ENCODE data around the gene SOAT2.
"Not testable (repeated sequence)": the region's sequence is repeated elsewhere in the genome, so short reads cannot be mapped to it uniquely, and the experiment has no call there.

The SOAT2 gene

DNA sequence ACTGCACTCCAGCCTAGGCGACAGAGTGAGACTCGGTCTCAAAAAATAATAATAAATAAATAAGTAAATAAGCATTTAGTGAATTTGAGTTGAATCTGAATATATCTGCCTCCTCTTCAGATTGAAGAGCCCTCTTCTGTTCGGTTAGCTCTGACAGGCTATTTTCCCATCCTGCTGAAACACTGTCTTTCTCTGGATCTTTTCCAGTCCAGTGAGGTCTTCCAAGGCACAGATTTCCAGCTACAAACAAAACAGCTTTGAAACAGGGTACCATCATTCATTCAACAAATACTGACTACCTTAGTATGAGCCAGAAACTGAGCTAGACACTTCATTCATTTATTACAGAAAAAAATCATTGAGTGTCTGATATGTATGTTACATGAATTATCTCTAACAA is 16.9 kb upstream of the SOAT2 start:
- DNase-seq (ENCODE audit: low read depth in 2 of 2) = no peak

DNA sequence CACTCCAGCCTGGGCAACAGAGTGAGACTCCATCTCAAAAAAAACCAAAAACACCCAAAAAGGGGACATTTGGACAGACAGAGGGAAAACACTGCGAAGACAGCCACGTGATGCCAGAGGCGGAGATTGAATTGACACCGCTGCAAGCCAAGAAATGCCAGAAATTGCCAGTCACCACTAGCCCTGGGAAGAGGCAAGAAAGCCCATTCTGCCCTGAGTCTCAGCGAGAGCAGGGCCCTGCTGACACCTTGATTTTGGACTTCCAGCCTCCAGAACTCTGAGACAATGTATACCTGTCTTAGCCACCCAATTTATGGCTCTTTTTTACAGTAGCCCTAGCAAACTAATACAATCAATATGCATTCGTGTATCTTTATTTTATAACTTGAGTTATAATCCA is 13.2 kb upstream of the SOAT2 start:
- DNase-seq (ENCODE audit: low read depth in 2 of 2) = no peak

DNA sequence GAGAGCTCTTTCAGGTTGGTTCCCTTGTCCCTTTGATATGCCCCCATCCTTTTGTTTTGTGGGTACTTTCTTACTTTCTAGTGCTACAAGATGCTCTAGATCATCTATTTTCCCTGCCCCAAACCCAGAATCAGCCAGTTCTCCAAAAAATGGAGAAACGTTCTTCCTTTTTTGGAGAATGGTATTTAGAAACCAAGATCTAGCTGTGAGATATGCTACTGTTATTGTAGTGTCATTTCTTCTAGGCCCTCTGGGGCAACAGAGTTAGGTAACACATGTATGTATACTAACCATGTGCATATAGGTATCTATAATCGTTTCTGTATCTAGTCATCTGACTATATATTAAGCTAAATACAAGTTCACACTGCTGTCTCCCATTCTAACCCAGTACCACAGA is 12.7 kb upstream of the SOAT2 start:
- no peak for DNase-seq (ENCODE audit: low read depth in 2 of 2)

DNA sequence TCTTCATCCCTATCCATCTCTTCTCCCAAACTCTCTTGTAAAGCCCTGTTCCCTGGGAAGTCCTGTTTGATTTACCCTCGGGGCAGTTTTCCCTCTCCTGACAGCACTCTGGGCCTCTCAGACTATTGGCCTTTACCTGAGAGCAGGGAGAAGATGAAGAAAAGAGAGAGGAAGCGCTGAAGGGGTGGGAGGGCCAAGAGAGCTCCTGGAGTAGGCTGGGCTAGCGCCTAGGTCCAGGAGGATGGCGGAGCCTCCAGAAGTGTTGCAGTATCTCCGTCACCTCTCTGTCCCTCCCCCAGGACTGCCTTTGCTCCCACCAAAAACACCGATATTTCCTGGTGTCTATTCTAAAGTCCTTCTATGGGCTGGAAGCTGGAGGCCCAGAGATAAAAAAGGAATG is 11.5 kb upstream of the SOAT2 start:
- no peak for DNase-seq (ENCODE audit: low read depth in 2 of 2)

DNA sequence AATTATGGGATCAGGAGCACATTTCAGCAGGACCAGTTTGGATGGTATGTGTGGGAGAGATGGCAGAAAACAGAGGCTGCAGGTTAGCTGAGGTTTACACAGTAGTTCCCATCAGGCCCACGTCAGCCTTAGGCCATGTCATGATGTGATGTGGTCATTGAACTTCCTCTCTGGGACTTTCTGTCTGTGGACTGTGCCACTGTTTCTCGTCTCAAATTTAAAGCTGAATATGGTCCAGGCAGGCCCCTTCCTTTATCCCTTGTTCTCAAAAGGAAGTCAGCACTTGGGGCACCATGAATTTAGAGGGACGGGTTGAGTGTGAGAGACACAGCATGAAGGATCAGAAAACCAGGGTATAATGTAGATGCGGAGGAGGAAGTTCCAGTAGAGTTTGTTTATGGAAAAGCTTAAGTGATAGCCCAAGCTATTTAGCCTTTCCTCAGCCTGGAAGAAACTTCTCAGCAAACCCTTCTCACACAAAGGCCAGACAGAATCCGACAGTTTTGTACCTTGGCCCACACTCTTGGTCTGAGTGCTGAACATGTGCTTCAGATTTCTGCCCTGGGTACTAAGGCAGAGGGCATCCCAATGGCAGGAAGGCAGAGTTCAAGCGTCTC is 9.4 kb upstream of the SOAT2 start:
- no peak for DNase-seq (ENCODE audit: low read depth in 2 of 2)

DNA sequence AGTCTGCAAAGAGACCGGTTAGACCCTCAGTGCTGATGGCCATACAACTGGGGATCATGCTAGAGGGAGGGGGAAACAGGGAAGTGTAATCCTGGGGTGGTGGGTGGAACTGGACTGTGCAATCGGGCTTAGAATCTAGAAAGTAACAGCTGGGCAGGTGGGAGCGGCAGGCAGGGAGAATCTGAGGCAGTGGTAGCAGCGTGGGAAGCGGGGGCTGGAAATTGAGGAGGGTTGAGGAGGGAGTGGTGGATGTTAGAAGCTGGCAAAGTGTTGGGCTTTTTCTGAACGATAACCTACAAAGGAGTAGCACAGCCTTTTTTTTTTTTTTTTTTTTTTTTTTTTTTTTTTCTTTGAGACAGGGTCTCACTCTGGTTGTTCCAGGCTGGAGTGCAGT is 8.9 kb upstream of the SOAT2 start:
- no peak for DNase-seq (ENCODE audit: low read depth in 2 of 2)

DNA sequence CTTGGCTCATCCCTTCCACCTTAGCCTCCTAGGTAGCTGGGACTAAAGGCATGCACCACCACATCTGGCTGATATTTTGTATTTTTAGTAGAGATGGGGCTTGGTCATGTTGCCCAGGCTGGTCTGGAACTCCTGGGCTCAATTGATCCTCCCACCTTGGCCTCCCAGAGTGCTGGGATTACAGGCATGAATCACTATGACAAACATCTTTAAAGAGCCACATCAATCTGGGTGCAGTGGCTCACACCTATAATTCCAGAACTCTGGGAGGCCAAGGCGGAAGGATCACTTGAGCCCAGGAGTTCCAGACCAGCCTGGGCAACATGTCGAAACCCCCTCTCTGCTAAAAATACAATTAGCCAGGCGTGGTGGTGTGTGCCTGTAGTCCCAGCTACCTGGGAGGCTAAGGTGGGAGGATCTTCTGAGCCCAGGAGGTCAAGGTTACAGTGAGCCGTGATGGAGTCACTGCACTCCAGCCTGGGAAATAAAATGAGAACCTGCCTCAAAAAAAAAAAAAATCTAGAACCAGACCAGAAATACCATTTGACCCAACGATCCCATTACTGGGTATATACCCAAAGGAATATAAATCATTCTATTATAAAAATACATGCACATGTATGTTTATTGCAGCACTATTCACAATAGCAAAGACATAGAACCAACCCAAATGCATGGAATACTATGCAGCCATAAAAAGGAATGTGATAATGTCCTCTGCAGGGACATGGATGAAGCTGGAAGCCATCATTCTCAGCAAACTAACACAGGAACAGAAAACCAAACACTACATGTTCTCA is 8.3 kb upstream of the SOAT2 start:
- not testable (repeated sequence) for DNase-seq (ENCODE audit: low read depth in 2 of 2)

DNA sequence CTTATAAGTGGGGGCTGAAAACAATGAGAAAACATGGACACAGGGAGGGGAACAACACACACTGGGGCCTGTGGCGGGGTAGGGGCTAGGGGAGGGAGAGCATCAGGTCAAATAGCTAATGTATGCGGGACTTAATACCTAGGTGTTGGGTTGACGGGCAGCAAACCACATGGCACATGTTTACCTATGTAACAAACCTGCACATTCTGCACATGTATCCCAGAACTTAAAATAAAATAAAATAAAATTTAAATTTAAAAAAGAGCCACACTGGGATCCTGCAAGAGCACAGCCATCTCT is 7.7 kb upstream of the SOAT2 start:
- not testable (repeated sequence) for DNase-seq (ENCODE audit: low read depth in 2 of 2)

DNA sequence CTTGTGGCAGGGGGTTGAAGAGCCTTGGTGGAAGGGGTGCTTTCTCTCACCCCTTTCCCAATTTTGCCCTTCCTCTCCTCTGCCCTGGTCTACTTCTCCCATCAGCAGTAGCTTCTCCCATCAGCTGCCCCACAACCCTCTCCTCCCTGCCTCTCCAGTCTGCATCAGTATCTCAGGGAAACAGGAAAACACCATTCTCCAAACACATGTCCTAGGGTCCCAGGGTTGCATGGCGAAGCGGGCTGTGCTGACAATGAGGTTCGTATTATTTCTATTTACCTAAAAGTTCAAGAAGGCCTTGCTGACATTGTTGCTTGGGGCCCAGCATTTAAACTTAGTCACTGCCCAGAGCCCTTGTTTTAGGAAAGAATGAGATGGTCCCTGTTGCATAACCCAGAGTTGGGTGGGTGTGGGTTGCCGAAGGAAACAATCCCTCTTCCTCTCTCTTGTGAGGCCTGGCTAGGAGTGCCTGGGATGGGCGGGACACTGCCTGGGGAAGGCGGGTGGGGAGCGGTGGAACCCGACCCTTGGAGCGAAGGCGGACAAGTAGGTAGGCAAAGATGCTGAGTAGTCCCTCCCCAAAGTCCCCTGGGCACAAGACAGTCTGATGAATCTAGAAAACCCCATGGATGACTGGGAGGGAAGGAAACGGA is 7.1 kb upstream of the SOAT2 start:
- no peak for DNase-seq (ENCODE audit: low read depth in 2 of 2)

DNA sequence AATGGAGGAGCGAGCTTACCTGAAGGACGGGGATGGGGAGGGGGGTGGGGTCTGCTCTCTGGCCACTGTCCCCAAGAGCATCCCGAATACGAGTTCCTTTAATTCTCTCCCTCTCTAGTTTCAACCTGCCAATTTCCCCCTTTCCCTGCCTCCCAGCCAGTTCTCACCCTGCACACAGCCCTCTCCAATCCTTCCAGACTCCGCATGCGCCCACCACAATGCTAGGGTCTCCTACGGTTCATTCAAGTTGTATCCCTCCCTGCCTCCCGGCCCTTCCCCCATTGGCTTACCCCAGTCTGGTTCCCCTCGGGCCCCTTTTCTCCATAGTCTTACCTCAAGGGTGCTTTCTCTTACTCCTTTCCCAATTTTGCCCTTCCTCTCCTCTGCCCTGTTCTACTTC is 6.5 kb upstream of the SOAT2 start:
- DNase-seq (ENCODE audit: low read depth in 2 of 2) = no peak

DNA sequence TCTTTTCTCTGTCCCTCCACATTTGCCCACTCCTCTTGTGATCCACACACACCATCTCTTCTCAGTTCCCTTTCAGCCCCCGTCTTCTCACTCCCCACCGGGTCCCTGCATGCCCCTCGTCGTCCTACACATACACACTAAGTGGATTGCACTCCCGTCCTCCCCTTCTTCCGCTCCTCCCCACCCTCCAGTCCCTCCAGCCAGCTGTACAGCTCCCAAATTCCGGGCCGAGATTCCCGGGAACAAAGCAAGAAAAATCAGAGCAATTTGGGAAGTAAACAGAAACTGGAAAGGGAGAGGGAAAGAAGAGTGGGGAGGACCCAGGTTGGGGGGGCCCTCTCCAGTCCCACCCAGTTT is 6.1 kb upstream of the SOAT2 start:
- DNase-seq (ENCODE audit: low read depth in 2 of 2) = no peak

DNA sequence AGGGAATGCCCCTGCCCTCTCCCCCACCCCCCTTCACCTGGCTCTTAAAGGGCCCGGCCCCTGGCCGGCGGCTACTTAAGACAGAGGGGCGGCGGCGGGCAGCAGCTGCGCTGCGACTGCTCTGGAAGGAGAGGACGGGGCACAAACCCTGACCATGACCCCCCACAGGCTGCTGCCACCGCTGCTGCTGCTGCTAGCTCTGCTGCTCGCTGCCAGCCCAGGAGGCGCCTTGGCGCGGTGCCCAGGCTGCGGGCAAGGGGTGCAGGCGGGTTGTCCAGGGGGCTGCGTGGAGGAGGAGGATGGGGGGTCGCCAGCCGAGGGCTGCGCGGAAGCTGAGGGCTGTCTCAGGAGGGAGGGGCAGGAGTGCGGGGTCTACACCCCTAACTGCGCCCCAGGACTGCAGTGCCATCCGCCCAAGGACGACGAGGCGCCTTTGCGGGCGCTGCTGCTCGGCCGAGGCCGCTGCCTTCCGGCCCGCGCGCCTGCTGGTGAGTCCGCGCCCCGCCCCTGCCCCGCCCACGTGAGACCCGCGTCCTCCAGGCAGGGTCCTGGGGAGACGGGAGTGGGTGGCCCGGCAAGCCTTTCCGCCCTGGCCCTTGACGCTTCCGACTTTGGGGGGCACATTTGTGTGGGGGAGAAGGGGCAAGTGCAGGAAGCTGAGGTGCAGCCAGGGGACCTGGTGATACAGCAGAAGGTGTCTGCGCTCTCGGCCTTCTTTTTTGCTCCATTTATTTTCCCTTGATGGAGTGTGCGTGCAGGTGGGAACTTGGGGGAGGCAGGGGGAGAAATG is 5.5 kb upstream of the SOAT2 start, which contains the start of gene IGFBP6:
TSS of gene IGFBP6 (plus strand) at position 104 of the 790 bp plus-strand sequence. CDS start at position 155, 51 bp downstream.
- peak; percentile 51 to 67 for DNase-seq (ENCODE audit: low read depth in 2 of 2)

DNA sequence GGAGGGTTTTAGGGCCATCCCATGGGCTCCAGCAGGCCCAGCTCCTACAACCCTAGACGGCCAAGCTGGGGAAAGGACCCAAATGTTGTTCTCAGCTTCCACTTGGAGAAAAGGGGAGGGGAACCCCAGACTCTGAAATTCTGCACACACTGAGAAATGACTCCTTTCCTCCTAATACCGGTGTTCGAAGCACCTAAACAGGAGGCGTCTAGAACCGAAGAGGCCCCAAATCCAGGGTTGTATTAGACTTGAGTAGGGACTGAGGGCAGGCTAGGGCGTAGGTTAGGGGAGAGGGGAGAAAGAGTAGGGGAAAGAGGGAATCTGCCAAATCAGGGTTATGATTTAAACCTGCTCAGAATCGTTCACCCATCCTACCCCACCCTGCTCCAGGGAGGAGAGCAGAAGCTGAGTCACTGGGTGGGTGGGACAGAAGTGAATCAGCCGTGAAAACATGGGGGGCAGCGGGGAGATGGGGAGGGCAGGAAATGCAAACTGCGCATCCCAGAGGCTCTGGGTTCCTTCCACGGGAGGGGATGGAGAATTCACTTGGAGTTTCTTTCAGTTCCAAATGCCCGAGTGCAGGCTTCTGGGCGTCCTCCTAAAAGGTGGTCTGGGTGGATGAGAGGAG is 4.8 kb upstream of the SOAT2 start:
- DNase-seq (ENCODE audit: low read depth in 2 of 2) = no peak

DNA sequence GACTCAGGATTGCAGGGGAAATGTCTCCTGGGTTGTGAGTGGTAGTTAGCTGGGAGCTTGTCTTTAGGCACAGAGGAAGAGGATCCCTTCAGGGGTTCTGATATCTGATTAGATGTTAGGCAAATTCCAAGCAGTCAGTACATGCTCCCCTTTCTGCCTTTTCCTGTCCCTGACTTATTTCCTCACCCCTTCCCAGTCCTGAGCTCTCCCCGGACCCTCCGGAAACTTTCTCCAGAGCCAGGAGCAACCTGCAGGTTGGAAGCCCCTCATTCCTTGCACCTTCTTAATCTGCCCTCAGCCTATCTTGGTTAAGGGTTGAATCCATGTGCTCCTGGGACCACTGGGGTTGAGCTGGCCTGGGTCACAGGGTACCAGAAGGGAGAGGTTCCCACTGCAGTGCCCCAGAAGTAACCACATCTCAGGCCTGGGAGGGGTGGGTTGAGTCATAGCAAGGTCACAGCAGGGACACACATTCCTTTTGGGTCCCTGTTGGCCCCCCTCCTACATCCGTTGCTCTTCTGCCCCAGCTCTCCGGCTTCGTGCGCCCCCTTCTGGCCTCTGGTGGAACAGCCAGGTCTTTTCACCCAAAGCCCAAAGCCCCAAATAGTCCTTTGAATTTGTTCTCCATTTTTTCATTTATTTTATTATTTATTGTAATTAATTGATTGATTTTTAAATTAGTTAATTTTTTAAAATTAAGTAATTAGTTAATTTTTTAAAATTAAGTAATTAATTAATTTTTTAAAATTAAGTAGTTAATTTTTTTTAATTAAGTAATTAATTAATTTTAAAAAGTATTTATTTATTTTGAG is 4.0 kb upstream of the SOAT2 start:
- peak; percentile 83 to 94 for DNase-seq (ENCODE audit: low read depth in 2 of 2)

DNA sequence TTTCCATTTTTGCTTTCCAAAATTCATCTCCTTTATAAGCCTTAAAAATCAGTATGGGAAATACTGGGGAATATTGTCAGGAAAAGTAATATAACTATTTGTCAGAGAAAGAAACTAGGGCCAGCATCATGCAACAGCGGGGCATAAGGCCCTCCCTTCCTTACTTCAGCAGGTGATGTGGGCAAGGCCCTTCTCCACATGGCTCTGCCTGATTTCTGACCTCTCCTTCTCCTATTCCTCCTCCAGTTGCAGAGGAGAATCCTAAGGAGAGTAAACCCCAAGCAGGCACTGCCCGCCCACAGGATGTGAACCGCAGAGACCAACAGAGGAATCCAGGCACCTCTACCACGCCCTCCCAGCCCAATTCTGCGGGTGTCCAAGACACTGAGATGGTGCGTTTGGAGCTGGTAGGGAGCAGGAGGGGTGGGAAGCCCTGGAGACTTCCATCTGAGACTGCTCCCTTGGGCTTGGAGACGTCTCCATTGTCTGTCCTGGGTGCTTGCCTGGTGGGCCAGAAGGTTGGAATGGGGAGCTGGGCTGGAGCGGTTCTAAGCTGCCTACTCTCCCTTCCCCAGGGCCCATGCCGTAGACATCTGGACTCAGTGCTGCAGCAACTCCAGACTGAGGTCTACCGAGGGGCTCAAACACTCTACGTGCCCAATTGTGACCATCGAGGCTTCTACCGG is 2.7 kb upstream of the SOAT2 start:
- no peak for DNase-seq (ENCODE audit: low read depth in 2 of 2)

DNA sequence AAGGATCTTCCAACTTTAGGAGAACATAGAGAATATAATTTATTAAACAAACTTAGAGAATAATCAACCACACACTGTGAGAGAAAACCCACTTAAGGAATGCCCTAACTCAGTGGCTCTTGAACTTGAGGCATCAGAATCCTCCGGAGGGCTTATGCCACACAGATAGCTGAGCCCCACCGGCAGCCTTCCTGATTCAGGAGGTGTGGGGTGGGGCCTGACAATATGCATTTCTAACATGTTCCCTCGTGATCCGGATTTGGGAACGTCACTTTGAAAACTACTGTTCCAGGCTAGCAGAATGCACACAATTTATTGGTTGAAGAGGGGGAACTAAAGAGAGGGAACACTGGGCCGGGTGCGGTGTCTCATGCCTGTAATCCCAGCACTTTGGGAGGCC is 2.0 kb upstream of the SOAT2 start:
- DNase-seq (ENCODE audit: low read depth in 2 of 2) = no peak

DNA sequence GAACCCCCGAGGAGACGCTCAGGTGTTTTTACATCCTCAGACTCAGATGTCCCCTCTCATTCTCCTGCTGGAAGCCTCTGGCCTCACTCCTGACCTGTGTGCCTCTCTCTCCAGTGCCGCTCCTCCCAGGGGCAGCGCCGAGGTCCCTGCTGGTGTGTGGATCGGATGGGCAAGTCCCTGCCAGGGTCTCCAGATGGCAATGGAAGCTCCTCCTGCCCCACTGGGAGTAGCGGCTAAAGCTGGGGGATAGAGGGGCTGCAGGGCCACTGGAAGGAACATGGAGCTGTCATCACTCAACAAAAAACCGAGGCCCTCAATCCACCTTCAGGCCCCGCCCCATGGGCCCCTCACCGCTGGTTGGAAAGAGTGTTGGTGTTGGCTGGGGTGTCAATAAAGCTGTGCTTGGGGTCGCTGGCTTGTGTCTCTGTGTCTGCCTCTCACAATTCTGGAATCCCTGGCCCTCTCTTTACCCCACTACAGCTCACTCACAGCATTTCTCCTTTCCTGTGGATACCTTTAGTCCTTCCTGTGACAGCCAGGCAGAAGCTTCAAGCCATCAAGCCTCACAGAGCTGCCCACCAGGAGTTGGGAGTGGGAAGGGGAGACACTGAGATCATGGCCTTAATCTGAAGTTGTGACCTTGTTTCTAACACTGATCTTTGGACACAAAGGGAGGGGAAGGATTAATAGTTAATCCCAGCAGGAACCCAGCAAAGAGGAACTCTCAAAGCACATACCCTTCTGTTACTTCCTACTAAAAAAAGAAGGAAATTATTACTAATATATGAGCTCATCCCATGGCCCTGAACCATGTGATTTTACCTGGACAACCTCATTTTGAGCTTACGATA is 1.1 kb upstream of the SOAT2 start:
- DNase-seq (ENCODE audit: low read depth in 2 of 2) = no peak

DNA sequence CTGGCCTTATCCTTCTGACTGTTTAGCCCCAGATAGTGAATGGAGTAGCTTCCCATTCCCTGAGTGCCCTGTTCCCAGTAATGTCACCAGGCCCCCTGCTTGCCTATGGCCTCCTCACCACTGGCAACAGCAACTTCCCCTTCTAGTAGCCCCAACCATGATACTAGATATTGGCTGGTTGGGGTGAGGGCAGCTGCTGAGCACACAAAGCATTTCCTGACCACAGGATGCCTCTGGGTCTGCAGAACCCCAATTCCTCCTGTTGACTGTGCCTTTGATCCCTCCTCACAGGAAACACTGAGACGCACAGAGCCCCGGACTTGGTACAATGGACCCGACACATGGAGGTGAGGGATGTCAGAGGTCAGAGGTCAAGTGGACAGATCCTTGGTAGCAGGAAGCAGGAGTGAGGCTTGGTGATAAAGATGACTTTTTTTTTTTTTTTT is 597 bp downstream of the SOAT2 start:
- no peak for DNase-seq (ENCODE audit: low read depth in 2 of 2)

DNA sequence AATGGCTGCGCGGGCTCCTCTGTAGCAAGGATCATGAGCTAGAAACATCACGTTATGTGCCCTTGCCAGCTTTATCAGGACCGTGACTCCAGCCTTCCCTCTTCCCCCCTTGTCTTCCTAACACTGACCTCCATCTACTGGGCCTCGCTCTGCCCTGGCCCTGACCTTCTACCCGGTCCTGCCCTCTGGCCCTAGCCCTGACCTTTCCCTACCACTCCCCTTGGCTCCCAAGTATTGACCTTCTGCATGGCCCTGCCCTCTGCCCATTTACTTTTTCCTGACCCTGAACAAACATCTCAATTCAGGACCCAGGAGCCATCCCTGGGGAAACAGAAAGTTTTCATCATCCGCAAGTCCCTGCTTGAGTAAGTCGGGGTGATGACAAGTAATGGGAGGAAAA is 2.0 kb downstream of the SOAT2 start:
- DNase-seq (ENCODE audit: low read depth in 2 of 2) = no peak

Measured in stimulated activated CD4-positive, alpha-beta T cell treated with anti-CD3 and anti-CD28 coated beads, Interleukin-4, amount 100 ng/mL, for 48 hours (primary cell).